Stimulated activated CD8-positive, alpha-beta memory T cell treated with anti-CD3 and anti-CD28 coated beads, Interleukin-2, amount 100 ng/mL, for 48 hours (primary cell): ENCODE data around the gene POU2F2.

Experiments used
- DNase-seq, 2 donors: peaks; one replicate each; pipeline ENCODE4 v3.0.0-alpha.2; 2020; ENCODE audit warnings: low read depth in 2 of 2

Gene POU2F2

DNA sequence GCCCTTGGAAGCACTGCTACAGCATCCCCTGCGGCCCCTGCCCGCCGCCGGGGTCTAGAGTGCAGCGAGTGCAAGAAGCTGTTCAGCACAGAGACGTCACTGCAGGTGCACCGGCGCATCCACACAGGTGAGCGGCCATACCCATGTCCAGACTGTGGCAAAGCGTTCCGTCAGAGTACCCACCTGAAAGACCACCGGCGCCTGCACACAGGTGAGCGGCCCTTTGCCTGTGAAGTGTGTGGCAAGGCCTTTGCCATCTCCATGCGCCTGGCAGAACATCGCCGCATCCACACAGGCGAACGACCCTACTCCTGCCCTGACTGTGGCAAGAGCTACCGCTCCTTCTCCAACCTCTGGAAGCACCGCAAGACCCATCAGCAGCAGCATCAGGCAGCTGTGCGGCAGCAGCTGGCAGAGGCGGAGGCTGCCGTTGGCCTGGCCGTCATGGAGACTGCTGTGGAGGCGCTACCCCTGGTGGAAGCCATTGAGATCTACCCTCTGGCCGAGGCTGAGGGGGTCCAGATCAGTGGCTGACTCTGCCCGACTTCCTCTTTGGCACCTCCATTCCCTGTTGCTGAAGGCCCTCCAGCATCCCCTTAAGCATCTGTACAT lies 51.4 kb downstream of the POU2F2 start:
- no peak for DNase-seq

DNA sequence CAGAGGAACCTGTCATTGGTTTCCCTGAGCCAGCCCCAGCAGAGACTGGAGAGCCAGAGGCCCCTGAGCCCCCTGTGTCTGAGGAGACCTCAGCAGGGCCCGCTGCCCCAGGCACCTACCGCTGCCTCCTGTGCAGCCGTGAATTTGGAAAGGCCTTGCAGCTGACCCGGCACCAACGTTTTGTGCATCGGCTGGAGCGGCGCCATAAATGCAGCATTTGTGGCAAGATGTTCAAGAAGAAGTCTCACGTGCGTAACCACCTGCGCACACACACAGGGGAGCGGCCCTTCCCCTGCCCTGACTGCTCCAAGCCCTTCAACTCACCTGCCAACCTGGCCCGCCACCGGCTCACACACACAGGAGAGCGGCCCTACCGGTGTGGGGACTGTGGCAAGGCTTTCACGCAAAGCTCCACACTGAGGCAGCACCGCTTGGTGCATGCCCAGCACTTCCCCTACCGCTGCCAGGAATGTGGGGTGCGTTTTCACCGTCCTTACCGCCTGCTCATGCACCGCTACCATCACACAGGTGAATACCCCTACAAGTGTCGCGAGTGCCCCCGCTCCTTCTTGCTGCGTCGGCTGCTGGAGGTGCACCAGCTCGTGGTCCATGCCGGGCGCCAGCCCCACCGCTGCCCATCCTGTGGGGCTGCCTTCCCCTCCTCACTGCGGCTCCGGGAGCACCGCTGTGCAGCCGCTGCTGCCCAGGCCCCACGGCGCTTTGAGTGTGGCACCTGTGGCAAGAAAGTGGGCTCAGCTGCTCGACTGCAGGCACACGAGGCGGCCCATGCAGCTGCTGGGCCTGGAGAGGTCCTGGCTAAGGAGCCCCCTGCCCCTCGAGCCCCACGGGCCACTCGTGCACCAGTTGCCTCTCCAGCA lies 52.1 kb downstream of the POU2F2 start:
- DNase-seq = no peak

DNA sequence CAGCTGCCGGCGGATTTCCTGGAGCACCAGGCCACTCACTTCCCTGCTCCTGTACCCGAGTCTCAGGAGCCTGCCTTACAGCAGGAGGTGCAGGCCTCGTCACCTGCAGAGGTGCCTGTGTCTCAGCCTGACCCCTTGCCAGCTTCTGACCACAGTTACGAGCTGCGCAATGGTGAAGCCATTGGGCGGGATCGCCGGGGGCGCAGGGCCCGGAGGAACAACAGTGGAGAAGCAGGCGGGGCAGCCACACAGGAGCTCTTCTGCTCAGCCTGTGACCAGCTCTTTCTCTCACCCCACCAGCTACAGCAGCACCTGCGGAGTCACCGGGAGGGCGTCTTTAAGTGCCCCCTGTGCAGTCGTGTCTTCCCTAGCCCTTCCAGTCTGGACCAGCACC lies 53.0 kb downstream of the POU2F2 start:
- DNase-seq = no peak

DNA sequence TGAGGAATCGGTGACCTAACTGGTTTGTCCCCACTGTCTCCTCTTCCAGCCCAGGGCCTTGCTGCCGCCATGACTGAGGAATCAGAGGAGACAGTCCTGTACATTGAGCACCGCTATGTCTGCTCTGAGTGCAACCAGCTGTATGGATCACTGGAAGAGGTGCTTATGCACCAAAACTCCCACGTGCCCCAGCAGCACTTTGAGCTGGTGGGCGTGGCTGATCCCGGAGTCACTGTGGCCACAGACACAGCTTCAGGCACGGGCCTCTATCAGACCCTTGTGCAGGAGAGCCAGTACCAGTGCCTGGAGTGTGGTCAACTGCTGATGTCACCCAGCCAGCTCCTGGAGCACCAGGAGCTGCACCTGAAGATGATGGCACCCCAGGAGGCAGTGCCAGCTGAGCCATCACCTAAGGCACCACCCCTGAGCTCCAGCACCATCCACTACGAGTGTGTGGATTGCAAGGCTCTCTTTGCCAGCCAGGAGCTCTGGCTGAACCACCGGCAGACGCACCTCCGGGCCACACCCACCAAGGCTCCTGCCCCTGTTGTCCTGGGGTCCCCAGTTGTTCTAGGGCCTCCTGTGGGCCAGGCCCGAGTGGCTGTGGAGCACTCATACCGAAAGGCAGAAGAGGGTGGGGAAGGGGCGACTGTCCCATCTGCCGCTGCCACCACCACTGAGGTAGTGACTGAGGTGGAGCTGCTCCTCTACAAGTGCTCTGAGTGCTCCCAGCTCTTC lies 53.5 kb downstream of the POU2F2 start:
- DNase-seq = no peak

DNA sequence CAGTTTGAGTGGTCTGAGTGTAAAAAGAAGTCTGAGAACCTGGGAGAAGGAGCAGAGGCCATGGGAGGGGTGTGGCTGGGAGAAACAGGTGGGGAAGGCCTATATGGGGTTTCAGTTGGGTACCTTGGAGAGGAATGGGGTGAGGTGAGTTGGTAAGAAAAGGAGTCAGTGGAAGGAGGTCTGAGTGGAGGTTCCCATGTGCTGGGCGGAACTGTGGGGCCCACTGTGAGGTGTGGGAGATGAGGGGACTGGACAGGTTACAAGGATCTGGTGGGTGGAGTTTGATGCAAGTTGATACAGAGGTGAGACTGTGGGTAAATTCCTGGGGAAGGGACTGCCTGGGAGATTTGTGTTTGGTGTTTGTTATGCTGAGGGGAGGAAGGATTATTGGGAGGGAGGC lies 54.2 kb downstream of the POU2F2 start:
- no peak for DNase-seq

DNA sequence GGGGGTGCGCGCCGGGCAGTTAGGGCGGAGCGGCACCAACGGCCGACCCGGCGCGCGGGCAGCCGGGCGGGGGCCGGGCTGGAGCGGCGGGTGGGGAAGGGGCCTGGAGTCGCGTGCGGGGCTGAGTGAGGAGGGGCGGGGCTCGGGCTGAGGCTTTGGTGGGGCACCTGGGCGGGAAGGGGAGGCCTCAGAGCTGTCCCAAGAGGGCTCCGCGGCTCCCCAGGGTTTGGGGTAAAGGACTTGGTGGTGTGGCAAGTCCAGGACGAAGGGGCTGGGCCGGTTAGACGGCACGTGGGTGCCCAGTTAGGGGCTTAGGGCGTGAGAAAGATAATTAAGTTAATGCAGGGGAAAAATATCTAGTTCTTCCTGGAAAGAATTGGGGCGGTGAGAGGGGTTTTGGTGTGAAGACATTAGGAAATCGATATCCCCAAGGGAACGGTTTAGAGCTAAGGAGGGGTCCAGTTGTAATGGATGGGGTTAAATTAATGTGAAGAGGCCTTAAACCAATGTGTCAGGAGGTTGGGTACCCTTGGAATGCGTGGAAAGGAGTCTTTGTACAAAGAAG lies 55.8 kb downstream of the POU2F2 start:
- DNase-seq = peak in 1 of 2 donors; percentile 23

DNA sequence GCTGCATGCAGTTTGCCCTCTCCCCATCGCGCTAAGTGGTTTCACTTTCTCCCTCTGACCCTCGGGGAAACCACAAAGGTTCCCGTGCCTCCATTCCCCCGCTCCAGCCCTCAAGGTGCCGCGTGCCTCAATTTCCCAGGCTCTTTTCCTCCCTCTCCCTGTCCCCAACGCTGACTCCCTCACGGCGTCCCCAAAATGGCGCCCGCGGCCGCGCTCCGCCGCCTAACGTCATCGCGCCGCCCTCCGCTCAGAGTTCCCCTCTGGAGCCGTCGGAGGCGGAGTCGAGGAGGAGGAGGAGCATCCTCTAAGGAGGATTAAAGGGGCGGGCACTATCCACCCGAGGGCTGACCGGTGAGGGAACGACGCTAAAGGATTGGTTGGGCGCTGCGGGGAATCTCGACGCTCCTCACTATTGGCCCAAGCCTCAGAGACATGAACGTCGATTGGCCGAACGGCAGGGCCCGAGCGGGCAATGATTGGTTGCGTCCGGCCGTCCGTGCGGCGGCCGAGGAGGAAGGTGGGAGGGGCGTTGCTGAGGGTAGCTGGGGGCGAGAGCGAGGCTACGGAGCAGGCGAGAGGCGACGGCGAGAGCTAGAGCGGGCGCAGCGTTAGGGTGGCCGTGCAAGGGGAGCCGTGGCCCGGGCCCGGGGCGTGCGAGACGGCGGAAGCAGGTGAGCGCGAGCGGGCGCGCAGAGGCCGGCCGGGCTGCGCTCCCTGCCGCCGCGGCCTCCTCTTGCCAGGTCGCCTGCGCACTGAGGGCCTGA lies 56.4 kb downstream of the POU2F2 start, which contains the start of gene ZNF574:
ZNF574 (plus strand) TSS at position 551 of the 764 bp plus-strand sequence. CDS start 2,441 bp downstream, outside the sequence.
- DNase-seq = peak; percentile 96 to 97

DNA sequence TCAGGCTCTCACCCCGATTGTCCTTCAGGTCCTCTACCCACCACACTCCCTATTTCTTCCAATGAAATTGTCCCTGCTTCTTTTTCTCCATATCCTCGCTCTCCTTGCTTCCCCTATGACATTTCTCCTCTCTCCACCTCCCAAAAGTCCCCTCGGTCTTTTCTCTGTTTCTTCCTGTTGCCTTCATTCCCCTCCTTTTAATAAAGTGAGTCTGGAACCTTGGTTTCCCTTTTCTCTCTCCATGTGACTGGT lies 57.0 kb downstream of the POU2F2 start:
- DNase-seq = no peak

DNA sequence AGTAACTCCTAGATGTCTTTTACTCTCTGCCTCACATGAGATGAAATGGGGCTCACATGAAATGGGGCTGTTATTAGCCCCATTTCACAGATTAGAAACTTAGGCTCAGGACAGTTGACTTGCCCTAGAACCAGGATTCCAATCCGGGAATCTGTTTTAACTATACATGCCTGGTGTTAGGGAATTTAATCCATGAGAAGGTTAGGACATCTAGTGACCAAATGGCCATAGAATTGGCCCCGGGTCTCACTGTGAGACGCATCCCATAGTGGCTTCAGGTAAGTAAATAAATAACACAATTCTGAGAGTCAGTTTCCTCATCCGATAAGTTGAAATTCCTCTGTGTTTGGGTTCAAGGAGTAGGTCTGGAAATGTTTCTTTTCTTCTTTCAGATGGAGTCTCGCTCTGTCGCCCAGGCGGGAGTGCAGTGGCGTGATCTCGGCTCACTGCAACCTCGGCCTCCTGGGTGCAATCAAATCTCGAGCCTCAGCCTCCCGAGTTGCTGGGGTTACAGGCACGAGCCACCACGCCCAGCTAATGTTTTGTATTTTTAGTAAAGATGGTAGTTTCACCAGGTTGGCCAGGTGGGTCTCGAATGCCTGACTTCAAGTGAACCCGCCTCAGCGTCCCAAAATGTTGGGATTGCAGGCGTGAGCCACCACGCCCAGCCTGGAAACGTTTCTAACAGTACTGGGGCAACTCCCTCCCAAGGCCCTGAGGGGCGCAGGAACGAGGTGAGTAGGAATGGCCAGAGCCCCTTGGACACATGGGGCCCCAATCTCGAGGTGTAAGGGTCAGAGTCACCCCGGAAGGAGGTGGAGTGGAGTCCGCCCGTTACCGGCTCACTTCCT lies 57.5 kb downstream of the POU2F2 start:
- DNase-seq = no peak

DNA sequence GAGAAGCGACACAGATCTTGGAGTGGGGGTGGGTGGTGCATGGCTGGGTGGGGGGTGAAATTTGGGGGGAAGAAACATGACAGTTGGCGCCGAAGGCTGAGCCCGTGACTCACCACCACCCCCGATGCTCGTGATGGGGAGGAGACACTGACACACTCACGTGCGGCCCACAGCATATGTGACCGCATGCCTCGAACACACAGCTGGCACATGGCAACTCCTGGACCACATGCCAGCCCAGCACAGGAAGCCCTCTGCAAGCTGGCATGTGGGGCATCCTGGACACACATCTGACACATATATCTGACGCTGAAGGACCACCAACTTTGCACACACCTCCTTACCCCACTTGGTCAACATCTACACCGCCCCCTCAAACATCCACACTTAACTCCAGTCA lies 61.0 kb downstream of the POU2F2 start:
- no peak for DNase-seq

DNA sequence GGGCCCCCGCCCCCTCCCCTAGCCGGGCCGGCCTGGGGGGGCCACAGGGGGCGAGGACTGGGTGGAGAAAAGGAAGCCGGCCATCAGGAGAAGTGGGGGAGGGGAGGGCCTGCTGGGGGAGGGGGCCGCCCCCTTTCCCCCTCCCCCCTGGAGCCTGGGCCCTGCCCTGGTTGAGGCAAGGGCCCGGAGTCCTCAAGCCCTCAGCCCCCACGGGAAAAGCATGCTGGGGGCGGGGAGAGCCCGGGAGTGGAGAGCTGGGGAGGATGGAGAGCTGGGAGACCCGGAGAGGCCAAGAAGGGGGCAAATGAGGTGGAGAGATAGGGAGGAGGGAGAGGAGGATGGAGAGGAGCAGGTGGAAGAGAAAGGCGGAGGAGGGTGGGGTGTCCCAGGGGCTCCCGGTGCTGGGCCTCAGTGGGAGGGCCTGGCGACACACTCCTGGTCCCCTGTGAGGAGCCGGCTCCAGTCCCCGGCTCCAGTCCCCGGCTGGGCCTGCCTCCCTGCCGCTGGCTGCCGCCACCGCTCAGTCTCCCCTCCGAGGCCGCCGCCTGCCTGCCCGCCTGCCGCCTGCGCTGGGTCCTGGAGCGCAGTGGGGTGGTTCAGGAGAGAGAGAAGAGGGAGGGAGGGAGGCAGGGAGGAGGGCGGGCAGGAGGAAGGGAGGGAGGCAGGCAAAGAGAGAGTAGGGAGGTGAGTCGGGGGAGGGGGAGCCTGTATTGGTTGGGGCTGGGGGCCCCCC lies 62.5 kb downstream of the POU2F2 start, which contains the start of gene GRIK5:
GRIK5 (minus strand) TSS at position 588 of the 733 bp plus-strand sequence. CDS start 4,436 bp downstream, outside the sequence.
- no peak for DNase-seq

DNA sequence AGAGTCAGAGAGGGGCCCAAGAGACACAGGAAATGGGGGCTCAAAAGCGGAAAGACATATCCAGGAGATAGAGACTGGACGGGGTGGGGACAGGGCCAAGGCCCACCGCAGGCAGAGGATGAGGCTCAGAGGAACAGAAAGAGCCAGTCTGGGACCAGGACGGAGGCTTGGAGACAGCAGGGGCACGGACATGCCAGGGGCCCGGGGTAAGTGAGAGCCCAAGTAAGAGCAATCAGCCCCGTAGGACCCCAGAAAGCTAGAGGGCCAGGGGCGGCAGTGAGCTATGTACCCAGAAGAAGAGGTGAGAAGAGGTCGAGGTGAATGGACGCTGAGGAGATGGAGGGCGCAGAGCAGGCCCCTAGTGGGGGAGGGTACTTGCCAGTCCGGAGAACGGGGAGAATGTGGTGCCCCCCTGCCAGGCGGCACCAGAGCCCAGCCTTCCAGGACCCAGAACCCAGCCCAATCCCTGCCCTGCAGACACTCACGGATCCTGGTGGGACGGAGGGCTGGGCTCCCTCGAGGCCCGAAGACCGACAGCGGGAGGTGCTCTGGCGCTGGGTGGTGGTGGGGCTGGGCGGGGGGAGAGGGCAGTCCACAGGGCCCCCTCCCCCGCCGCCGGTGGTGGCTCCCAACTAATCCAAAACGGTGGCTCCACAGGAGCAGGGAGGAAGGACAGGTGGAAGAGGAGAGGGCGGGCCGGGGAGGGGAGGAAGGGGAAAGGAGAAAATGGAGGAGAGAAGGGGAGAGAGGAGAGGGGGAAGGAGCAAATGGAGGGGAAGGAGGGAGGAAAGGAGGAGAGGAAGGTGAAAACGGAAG lies 63.3 kb downstream of the POU2F2 start:
- DNase-seq = no peak

DNA sequence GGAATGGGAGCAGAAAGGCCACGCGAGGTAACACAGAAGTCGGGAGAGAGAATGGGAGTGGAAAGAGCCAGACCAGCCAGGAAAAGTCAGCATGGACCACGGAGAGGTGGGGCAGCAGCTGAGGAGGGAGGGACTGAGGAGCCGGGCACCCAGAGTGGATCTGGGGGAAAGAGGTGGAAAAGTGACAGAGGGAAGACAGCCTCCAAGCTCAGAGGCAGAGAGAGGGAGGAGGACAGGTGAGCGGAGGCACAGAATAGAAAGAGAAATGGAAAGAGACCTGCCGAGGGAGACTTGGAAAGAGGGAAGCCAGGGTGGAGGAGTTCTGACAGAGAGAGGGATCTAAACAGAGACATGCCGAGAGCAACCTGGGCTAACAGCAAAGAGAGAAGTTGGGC lies 63.9 kb downstream of the POU2F2 start:
- DNase-seq = no peak

DNA sequence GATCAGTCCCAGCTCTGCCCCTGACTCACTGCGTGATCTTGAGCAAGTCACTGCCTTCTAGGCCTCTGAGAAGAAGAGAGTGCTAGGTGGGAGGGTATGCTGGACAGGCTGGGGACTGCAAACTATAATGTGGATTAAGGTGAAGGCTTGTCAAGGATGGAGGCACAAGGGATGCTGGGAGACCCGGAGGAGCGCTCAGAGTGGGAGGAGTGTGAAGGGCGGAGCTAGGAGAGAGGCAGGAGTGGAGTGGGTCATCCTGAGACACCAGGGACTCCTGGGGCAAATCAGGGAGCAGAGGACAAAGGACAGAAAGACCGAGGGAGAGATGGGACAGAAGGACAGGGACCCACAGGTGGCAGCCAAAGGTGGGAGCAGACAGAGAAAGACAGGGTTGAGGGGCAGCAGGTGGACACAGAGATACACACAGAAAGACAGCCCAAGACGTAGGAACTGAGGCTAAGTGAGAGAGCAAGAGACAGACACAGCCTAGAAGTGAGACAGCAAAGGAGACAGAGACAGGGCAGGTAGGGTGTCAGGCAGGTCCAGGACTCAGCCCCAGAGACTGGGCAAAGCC lies 64.8 kb downstream of the POU2F2 start:
- DNase-seq = no peak

DNA sequence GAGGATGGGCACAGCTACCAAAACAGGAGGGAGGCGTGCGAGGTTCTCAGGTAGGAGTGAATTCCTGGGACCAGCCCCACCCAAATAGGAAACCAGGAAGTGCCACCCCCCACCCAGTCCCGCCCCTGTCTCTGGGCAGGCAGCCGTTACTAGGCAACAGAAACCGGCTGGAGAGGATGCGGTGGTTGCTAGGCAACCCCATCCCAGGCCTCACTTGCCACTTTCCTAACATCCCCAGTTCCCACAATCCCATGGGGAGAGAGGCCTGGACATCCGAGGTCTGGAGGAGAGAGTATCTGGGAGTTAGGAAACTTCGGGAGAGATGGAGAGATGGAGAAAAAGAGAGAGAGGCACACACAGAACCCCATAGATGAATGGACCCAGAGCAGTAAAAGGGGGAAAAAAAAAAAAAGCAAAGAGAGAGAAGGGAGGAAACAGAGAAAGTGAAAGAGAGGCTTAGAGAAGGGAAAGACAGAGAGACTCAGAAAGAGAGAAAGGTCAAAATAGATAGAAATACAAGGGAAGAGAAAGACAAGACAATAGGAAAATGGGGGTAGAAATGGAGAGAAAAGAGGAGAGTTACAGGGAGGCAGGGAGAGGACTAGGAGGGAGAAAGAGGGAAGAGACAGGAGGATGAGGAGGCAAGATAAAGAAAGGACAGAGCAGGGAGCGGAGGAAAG lies 66.0 kb downstream of the POU2F2 start:
- no peak for DNase-seq

DNA sequence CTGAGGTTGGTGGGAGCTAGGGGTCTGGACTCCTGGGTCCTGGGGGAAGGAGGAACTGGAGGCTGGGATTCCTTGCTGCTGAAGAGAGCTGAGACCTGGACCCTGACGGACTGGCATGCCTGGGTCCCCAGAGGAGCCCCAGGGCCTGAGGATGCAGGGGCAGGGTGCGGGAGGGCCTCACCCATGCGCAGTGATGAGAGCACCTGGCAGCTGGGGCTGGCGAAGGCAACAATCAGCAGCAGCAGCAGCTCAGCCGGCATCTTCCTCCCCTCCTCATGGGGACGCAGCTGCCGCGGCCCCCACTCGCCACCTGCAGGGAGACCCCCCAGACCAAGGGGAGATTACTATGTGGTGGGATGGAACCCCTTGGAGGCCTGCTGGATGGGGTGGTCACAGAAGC lies 66.7 kb downstream of the POU2F2 start:
- no peak for DNase-seq

DNA sequence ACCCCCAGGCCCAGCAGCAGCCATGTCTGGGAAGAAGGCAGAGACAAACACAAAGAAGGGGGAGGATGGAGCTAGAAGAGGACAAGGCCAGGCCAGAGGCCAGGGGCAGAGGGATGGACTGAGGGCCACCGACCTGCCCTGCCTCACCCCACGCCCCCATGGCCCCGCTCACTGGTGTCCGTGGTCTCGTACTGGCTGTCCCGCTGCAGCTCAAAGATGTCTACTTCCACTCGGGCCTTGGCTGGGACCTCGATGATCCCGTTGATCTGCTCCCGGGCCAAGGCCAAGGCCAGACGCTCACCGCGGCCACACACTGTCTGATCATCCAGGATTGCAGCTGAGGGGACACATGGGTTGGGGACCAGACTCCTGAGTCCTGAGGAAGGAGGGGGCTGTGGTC lies 67.2 kb downstream of the POU2F2 start:
- no peak for DNase-seq

DNA sequence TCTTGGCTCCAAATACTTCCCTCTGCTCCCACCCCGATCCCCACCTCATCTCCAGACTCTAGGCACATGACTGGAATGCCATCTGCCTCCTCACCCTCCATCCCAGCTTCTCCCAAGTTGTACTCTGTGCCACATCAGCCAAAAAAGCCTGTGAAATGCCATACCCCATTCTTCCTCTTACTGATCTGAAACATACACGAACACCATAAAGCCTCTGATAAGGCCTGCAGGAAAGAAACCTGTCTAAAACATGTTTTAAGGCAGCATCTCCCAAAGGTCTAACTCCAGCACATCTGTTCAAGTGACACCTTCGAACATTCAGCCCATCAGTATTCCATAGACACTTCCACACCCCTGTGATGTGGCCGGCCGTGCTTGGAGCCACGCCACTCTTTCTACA lies 67.8 kb downstream of the POU2F2 start:
- DNase-seq = no peak
